ENCODE data around the gene ATP6V1G1. TPM values are rescaled to one million over a fixed set of nuclear protein-coding genes. Genes with fewer than 3 reads are reported as not detected.
A peak's percentile ranks its signal among the peaks of the same experiment; 100 is the strongest.

The ATP6V1G1 gene
- total RNA-seq, 1 donor from 2014 or later = 279 TPM

GRCh38 chr9:114634387-114634786 is 46.8 kb downstream of the ATP6V1G1 start:
- no peak for FAIRE-seq
- no peaks in the 10 kb centered on the region for H3K27me3 ChIP-seq (ENCODE audit: control insufficient read depth, insufficient read depth, low read length)
- DNase-seq (ENCODE audit: low read depth) = no peak
- TF ChIP-seq CTCF (IDR thresholded peaks at IDR 0.05; ENCODE audit: insufficient read depth, low read length, severe bottlenecking) = no peak
- peaks cover 4% of the 10 kb centered on the region for H3K36me3 ChIP-seq (ENCODE audit: control insufficient read depth, insufficient read depth, low read length)
- H3K4me3 ChIP-seq (ENCODE audit: low read depth, low read length) = no peak overlapping the region

- Histone ChIP-seq H3K27me3 (ENCODE audit: control insufficient read depth, insufficient read depth, low read length) (no peaks in the 10 kb centered on the region), H3K4me3 (ENCODE audit: low read depth, low read length) (no peak overlapping the region), H3K36me3 (ENCODE audit: control insufficient read depth, insufficient read depth, low read length) (peaks cover 8% of the 10 kb centered on the region)
- FAIRE-seq = peak; percentile 40
- TF ChIP-seq CTCF (IDR thresholded peaks at IDR 0.05; ENCODE audit: insufficient read depth, low read length, severe bottlenecking) = no peak
- DNase-seq (ENCODE audit: low read depth) = no peak
Observed at GRCh38 chr9:114638404-114638803, 50.8 kb downstream of the ATP6V1G1 start.

GRCh38 chr9:114641967-114642366 is 54.4 kb downstream of the ATP6V1G1 start:
- no peak for TF ChIP-seq CTCF (IDR thresholded peaks at IDR 0.05; ENCODE audit: insufficient read depth, low read length, severe bottlenecking)

GRCh38 chr9:114643001-114643400 is 55.4 kb downstream of the ATP6V1G1 start:
- TF ChIP-seq CTCF (IDR thresholded peaks at IDR 0.05; ENCODE audit: insufficient read depth, low read length, severe bottlenecking) = no peak
- no peak for FAIRE-seq
- no peak for DNase-seq (ENCODE audit: low read depth)
- Histone ChIP-seq H3K27me3 (ENCODE audit: control insufficient read depth, insufficient read depth, low read length) (no peaks in the 10 kb centered on the region), H3K4me3 (ENCODE audit: low read depth, low read length) (no peak overlapping the region), H3K36me3 (ENCODE audit: control insufficient read depth, insufficient read depth, low read length) (peaks cover 8% of the 10 kb centered on the region)

More at GRCh38 chr9:114641967-114642366, 54.4 kb downstream of the ATP6V1G1 start:
- H3K27me3 ChIP-seq (ENCODE audit: control insufficient read depth, insufficient read depth, low read length) = no peaks in the 10 kb centered on the region
- DNase-seq (ENCODE audit: low read depth) (no peak), FAIRE-seq (no peak)
- H3K4me3 ChIP-seq (ENCODE audit: low read depth, low read length) = no peak overlapping the region
- peaks cover 8% of the 10 kb centered on the region for H3K36me3 ChIP-seq (ENCODE audit: control insufficient read depth, insufficient read depth, low read length)

GRCh38 chr9:114643896-114644295 is 56.3 kb downstream of the ATP6V1G1 start:
- Histone ChIP-seq H3K27me3 (ENCODE audit: control insufficient read depth, insufficient read depth, low read length) (no peaks in the 10 kb centered on the region), H3K36me3 (ENCODE audit: control insufficient read depth, insufficient read depth, low read length) (peaks cover 4% of the 10 kb centered on the region), H3K4me3 (ENCODE audit: low read depth, low read length) (no peak overlapping the region)
- no peak for DNase-seq (ENCODE audit: low read depth)
- no peak for TF ChIP-seq CTCF (IDR thresholded peaks at IDR 0.05; ENCODE audit: insufficient read depth, low read length, severe bottlenecking)
- FAIRE-seq = peak; percentile 36

Other genes starting within 250 kb of the ATP6V1G1 start
- 2.6 and 3.7 TPM in 2 replicates for gene AKNA, start 199.8 kb upstream of the ATP6V1G1 start, total RNA-seq
- gene WHRN, start 82.3 kb upstream of the ATP6V1G1 start, total RNA-seq = 0.53 and 0.77 TPM in 2 replicates
- gene TMEM268, start 23.5 kb downstream of the ATP6V1G1 start, total RNA-seq = 4.6 and 4.7 TPM in 2 replicates
- gene TEX53, start 70.0 kb downstream of the ATP6V1G1 start, total RNA-seq = not detected in 2 replicates
- not detected in 2 replicates for gene TEX48, start 94.4 kb downstream of the ATP6V1G1 start, total RNA-seq
- under 0.01 TPM in 1 of 2 replicates, not detected in the other for gene TNFSF15, start 218.3 kb downstream of the ATP6V1G1 start, total RNA-seq

All from bronchial epithelial cell (primary cell).